ENCODE results near the gene TAAR9.
A peak's percentile ranks its signal among the peaks of the same experiment; 100 is the strongest.
"Not testable (repeated sequence)": the region's sequence is repeated elsewhere in the genome, so short reads cannot be mapped to it uniquely, and the experiment has no call there.

The TAAR9 gene

DNA sequence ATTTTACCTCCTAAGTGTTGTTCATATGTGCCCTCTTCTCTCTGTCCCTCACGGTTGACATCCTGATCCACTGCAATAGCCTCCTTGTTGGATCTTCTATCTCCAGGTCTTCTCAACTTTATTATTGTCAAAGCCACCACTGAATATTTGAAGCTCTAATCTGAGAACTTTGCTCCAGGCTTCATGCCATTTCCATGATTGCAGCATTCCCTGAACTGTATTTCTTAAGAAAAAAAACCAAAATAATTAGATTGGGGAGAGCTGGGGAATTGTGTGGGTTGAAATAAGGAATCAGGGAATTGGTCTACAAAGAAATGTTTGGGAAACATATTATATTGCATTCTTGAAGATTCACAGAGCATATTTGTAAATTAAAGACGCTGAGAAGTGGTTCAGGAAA is 22.7 kb upstream of the TAAR9 start:
- no peak for DNase-seq (ENCODE audit: low read depth)

DNA sequence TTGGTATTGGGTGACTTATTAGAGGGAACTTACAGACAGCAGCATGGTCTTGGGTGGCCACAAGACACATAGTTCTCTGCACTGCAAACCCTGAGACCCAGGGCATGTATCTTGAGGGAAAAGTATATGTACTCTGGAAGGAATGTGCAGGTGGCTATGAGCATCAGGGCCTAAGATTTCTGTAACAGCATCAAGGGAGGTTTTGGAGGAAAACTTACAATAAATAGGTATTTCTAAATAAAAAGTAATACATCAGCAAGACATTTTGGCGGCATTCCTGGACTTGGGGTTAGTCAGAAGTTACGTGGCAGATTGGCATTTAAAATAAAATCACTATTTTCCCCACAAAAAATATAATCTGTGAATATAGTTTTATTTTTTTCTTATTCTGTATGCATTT is 17.1 kb upstream of the TAAR9 start:
- no peak for DNase-seq (ENCODE audit: low read depth)

DNA sequence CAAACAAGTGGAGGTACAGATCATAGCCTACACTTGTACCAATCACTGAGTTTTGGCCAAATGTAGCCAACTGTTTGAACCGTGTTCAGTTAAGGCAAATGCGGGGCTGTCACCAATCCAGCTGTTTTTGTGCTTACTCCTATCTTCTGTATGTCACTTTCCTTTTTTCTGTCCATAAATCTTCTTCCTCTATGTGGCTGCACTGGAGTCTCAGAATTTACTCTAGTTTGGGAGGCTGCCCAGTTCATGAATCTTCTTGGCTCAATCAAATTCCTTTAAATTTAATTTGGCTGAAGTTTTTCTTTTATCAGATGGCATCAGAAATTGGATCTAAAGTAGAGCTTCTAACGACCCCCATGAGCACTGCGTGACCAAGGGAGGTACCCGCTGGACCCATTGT is 13.4 kb upstream of the TAAR9 start:
- no peak for DNase-seq (ENCODE audit: low read depth)

DNA sequence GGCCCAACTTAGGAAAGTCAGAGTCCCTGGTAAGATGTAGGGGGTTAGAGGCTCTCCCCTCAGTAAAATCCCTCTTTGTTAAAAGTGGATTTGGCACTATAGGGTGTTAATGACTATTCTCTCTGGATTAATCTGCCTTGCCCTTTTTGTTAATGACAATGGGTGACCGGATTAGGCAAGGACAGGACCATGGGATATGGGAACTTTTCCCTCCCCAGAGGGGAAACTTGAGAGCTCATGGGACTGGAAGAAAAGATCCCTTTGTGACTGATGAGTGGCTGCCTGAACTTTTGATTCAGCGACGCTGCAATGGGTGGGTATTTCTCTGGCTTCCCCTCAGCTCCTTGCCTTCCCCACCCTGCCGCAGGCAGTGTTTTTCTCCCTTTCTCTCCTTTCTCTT is 12.2 kb upstream of the TAAR9 start:
- no peak for DNase-seq (ENCODE audit: low read depth)

DNA sequence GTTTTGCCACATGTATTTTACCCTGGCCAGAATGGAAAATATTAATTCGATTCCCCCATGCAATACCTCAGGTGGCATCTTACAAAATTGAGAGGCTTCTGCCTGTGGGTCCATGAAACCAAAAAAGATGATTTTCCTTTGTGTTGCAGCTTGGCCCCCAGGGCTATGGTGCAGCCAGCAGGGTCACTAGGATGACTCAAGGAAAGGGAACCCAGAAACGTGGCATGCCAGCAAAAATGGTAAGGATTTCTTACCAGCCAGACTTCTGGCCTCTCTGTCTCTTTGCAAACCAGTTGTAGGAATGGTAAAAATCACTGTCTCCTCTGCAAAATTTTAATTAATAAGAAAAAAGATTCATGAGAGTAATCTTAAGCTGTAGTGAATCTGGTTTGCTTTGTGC is 11.6 kb upstream of the TAAR9 start:
- no peak for DNase-seq (ENCODE audit: low read depth)

DNA sequence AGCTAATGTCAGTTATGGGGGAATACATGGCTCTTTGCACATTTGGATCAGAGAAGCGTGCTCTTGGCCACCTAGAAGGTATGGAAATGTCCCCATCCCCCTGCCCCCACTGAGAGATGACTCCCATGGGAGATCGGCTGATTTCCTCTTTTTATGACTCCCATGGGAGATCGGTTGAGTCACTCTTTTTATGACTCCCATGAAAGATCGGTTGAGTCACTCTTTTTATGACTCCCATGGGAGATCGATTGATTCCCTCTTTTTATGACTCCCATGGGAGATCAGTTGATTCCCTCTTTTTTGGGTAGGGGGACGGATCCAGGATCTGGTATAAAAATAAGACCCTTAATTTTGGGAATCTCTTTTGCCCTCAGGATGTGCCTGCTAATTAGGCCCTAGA is 10.3 kb upstream of the TAAR9 start:
- DNase-seq (ENCODE audit: low read depth) = no peak

DNA sequence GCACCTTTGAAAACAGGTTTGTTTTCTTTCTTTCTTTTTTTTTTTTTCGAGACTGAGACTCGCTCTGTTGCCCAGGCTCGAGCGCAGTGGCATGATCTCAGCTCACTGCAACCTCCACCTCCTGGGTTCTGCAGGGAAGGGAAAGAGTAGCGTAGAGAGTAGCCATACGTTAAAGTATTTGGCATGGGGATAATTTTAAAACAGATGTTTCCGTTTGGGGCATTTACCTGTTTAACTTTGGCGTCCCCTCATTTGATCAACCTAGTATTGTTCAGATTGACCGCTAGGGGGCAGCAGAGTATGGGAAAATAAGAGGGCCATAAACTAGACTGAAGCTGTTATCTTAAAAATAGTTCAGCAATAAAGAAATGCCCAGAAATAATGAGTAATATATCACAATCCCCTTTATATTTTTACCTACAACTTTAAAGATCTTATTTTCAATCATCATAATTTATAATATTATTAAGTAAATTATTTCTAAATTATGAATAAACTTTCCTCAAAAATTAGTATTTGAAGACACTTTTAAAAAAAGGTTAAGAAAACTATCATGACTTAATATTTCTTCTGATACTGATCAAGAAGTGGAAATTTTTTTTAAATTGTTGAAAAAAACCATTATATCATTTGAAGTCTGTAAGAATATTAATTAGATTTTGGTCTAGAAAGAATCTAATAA is 7.6 kb upstream of the TAAR9 start:
- peak; percentile 61 for DNase-seq (ENCODE audit: low read depth)

DNA sequence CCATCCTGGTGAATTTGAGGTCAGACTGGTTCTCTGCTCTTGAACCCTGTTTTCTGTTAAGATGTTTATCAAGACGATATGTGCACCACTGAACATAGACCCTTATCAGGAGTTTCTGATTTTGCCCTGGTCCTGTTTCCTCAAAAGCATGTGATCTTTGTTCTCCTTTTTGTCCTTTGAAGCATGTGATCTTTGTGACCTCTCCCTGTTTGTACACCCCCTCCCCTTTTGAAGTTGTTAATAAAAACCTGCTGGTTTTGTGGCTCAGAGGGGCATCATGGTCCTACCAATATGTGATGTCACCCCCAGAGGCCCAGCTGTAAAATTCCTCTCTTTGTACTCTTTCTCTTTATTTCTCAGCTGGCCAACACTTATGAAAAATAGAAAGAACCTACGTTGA is 3.5 kb upstream of the TAAR9 start:
- not testable (repeated sequence) for DNase-seq (ENCODE audit: low read depth)

DNA sequence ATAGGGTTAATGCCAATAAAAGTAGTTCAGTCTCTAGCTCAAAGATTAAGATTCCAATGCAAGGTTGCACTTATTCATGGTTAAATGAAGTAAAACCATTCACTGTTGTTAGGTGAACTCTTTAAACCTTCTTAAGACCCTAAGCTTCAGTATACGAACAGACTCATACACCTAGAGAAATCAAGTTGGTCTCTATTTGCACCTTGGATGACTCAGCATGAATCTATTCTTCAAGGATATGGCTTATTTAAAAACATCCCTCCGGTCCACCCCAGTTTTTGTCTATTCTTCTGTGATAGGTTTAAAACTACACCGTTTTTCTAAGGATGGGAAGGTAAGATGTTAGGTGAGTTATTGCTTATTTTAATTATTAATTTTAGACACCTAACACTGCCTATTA is 932 bp upstream of the TAAR9 start:
- DNase-seq (ENCODE audit: low read depth) = no peak

DNA sequence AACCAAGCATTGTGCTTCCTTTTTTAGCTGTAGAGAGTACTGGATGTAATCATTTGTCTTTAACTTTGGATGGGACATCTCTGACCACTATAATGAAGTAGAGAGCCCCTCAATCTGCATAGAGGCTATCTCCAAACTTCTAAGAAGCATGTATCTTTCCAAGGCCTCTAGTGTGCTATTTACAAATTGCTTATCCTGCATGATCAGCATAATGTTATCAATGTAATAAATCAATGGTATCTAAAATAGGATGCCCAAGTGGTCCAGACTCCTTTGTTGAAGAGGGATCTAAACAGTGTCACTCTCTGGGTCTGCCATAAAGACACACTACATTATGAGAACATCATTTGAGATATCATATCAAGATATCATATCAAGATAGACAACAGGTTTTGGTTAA is 6.7 kb downstream of the TAAR9 start:
- DNase-seq (ENCODE audit: low read depth) = no peak

DNA sequence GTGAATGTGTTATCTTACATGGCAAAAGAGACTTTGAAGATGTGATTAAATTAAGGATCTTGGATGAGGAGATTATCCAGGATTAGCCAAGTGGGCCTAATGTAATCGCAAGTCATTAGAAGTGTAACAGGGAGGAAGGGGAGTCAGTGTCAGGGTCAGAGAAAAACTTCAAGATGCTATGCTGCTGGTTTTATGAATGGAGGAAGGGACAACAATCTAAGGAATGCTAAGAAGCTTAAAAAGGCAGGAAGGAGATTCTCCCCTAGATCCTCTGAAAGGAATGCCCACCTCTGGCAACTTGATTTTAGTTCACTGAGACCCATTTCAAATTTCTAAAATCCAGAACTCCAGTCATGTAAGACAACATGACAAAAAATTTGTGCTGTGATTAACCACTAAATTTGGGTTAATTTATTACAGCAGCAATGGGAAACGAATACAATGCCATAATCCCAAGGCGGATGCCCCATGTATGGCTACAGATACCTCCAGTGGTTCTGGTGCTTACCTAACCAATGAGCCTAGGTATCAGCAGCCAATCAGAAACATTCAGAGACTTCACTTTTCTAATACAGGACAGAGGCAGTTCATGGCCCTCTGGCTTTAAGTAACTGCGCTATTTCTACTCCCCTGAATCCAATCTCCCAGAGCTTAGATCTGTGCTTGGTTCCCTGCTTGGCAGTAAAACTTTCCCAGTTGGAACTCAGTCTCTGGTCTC is 10.8 kb downstream of the TAAR9 start:
- no peak for DNase-seq (ENCODE audit: low read depth)

DNA sequence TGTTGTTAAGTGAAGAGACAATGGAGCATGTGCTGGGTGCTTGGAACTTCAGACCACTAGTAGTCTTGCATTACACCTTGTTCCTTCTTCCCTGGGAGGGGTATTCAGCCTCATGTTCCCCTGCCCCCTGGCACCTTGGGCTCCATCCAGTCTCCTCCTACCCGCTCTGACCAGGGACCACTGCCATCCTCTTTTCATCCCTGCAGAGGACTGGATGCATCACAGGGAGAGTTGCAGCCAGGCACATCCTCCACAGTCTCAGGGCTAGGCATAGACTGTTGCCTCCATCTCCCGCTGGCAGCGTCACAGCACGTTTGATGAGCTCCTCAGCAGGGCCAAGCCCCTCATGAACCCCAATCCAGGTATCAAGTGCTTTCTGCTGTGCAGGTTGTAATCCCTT is 13.1 kb downstream of the TAAR9 start:
- no peak for DNase-seq (ENCODE audit: low read depth)

DNA sequence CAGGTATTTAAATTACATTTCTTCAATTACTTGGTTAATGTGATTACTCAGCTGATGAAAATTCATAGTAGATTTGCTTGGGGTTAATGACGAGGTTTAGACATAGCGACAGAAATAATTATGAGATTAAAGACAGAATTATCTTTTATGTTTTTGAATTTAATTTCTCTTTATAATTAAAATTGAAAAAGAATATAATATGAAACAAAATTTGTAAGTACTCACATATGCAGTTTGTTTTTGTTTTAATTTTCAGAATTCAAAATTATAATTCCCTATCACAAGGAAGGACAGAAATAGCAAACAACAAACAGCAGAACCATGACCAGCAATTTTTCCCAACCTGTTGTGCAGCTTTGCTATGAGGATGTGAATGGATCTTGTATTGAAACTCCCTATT is 14.3 kb downstream of the TAAR9 start, which contains the start of gene TAAR8:
TAAR8 (plus strand) TSS at position 301 of the 400 bp plus-strand sequence; CDS start at position 322, 21 bp downstream.
- DNase-seq (ENCODE audit: low read depth) = no peak

DNA sequence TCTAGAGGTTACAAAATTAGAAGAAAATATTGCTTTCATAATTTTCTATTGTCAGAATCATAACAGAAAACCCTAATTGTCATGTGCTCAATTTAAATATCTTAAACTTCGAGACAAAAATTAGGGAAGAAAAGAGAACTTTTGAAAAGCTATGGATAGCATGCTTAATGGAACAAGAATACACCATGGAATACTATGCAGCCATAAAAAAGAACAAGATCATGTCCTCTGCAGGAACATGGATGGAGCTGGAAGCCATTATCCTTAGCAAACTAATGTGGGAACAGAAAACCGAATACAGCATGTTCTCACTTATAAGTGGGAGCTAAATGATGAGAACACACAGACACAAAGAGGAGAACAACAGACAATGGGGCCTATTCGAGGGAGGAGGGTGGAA is 22.0 kb downstream of the TAAR9 start:
- not testable (repeated sequence) for DNase-seq (ENCODE audit: low read depth)

DNA sequence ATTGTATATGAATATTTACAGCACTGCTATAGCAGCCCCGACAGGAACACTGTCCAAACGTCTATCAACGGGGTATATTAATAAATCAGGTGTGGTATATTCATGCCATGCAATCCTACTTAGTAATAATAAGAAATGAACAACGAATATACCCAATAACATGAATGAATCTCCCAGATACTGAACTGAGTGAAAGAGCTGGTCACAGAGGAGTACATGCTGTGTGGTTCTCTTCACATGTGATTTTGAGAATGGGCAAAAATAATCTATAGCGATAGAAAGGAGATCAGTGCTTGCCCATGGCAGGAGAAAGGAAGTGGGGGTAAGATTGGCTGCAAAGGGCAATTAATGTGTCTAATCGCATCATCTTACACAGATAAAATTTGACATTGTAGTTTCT is 28.3 kb downstream of the TAAR9 start:
- DNase-seq (ENCODE audit: low read depth) = no peak

DNA sequence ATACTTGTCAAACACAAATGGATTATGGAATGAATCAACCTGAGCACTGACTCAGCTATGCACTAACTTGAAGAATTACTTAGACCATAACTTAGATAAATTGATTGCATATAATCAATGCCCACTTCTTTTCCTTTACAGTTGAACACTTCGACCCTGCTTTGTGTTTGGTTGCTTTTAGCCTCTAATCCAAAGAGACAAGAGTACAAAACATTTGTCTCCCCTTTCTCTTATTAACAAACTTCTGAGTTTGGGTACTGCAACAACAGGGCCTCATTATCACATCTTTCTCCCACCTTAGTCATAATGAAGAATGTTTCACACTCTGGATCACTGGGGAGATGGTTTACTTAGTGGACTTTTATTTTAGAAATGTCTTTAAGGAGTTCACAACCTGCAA is 29.5 kb downstream of the TAAR9 start:
- no peak for DNase-seq (ENCODE audit: low read depth)

DNA sequence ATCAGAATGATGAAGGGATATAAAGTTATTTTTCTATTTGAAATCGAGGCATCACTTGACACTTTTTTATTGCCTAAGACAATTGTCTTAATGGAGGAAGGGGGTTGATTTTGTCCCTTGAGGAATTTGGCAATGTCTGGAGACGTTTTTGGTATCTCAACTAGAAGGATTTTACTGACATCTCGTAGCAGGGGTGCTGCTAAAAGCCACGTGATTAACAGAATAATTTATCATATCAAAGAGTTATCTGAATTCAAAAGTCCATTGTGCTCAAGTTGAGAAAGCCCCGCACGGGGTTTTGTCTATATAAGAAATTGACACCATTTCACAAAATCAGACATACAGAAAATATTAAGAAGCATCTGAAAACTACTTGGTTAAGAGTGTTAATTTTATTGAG is 30.5 kb downstream of the TAAR9 start:
- no peak for DNase-seq (ENCODE audit: low read depth)

DNA sequence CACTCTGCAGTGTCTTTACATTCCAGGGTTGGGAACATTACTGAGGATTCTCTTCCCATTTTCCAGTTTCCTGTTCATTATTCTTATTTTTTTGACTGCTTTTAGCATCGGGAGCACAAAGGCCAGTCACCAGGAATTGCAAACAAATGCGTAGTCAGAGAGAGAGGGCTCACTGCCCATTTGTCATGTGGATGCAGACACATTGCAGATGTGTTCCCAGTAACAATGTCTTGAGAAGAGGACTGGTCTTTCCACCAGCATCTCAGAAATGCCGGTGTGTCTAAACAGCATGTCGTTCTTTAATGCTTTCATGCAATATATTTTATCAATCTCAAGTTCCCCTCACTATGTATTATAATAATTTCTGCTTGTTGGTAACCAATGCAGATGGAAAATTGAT is 31.1 kb downstream of the TAAR9 start:
- DNase-seq (ENCODE audit: low read depth) = no peak

DNA sequence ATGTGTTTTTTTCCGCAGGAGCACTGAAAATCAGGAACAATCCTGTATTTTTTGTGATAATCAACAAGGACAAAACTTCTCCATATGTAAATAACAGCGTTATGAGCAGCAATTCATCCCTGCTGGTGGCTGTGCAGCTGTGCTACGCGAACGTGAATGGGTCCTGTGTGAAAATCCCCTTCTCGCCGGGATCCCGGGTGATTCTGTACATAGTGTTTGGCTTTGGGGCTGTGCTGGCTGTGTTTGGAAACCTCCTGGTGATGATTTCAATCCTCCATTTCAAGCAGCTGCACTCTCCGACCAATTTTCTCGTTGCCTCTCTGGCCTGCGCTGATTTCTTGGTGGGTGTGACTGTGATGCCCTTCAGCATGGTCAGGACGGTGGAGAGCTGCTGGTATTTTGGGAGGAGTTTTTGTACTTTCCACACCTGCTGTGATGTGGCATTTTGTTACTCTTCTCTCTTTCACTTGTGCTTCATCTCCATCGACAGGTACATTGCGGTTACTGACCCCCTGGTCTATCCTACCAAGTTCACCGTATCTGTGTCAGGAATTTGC is 32.2 kb downstream of the TAAR9 start, which contains the start of gene TAAR6:
TAAR6 (plus strand) TSS at position 102 of the 557 bp plus-strand sequence; CDS start at position 102, 0 bp downstream.
- no peak for DNase-seq (ENCODE audit: low read depth)

DNA sequence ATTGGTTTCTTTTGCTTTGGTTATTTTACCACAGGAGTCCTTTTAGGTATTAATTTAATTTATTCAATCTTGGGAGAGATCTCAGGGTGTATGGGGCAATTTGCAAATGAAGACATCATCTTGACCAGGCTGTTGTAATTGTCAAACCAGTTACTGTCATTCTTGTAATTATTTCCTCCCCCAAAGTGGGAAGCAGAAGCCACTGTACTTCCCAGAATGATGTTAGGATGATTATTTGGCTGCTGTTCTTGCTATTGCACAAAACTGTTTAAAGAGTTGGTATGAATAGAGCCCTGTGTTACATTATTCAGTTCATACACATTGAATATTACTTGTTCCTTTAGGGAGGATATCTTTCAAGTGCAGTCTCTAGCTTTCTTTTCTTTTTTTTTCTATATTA is 33.7 kb downstream of the TAAR9 start:
- DNase-seq (ENCODE audit: low read depth) = no peak

DNA sequence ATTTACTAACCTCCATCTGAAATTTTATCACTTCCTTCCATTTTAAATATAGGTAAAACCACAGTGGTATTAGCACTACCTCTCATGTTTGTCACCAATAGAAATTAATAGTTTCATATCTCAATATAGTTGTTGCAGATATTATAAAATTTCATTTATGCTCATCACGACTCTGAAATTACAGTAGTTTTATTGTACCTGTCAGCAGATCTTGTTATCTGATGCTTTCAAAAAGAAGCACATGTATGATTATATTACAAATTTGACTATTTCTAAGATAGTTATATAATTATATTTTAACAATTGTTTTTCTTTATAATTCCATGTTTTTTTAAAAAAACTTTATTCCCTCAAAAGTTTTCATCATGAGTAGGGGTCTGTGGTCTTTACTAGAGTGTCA is 46.6 kb downstream of the TAAR9 start:
- DNase-seq (ENCODE audit: low read depth) = no peak

DNA sequence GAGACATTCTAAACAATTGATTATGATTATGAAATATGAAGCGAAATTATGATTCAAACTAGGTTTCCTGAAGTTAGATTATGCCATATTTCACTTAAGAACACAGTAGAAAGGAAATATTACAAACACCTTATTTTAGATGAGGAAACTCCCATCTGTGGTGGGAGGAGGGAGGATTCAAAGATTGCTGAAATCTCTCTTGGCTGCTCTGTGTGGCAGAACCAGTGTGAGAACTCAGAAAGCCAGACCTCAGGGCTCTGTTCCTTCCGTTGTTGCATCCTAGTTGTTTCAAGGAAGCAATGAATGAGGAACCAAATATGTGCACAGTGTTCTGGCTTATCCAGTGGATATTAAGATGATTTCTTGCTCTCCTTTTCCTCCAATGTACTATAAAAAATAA is 49.3 kb downstream of the TAAR9 start:
- no peak for DNase-seq (ENCODE audit: low read depth)

Data from activated T-cell treated with anti-CD3 and anti-CD28 coated beads for 24 hours (primary cell).